GM21526 (cell line): ENCODE results near the gene TP73.
A peak's percentile ranks its signal among the peaks of the same experiment; 100 is the strongest.

Experiments
- ATAC-seq: cut with Tn5 transposase; IDR thresholded peaks from one replicate; pipeline ENCODE4 v1.9.1; 2021; ENCODE audit warnings: moderate library complexity; ENCODE audit not compliant: unreplicated experiment, low FRiP score

Gene TP73

GRCh38 chr1:3633344-3634058 lies 18.8 kb upstream of the TP73 start:
- ATAC-seq = no peak

- ATAC-seq = no peak
Measured at GRCh38 chr1:3634059-3634800, 18.1 kb upstream of the TP73 start.

DNA sequence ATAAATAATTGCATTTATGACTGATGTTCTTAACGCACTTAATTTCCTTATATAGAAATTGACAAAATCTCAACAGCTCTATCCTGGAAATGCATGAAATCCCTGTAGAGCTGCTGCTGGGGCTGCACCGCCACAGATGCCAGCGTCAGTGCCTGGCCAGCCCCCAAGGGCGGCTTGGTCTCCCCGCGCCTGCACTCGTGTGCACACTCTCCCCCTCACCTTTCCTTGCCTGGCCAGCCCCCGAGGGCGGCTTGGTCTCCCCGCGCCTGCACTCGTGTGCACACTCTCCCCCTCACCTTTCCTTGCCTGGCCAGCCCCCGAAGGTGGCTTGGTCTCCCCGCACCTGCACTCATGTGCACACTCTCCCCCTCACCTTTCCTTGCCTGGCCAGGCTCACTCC lies 16.2 kb upstream of the TP73 start:
- ATAC-seq = no peak

DNA sequence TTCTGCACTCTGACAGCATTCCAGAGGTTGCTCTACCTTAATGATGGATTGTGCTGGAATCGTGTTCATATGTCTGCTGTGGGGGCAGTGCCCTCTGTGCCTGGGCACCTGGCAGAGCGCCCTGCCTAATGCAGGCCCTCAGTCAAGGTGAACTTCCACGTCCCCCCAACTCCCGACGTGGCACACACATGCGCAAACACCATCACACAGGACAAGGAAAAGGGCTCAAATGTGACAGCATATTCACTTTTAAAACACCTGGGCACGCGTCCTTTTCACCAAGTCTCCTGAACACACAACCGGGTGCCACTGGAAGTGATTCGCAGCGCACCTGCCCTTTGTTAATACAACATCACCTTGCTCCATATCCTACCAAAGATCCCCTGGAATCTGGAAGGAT lies 15.8 kb upstream of the TP73 start:
- no peak for ATAC-seq

GRCh38 chr1:3638027-3638426 lies 14.3 kb upstream of the TP73 start:
- no peak for ATAC-seq

- no peak for ATAC-seq
Measured at GRCh38 chr1:3638676-3639075, 13.6 kb upstream of the TP73 start.

- ATAC-seq = no peak
Measured at GRCh38 chr1:3639397-3639911, 12.9 kb upstream of the TP73 start.

GRCh38 chr1:3640121-3640837 lies 12.0 kb upstream of the TP73 start:
- ATAC-seq = no peak

GRCh38 chr1:3641046-3641760 lies 11.1 kb upstream of the TP73 start:
- ATAC-seq = no peak

GRCh38 chr1:3641816-3642215 lies 10.5 kb upstream of the TP73 start:
- no peak for ATAC-seq

DNA sequence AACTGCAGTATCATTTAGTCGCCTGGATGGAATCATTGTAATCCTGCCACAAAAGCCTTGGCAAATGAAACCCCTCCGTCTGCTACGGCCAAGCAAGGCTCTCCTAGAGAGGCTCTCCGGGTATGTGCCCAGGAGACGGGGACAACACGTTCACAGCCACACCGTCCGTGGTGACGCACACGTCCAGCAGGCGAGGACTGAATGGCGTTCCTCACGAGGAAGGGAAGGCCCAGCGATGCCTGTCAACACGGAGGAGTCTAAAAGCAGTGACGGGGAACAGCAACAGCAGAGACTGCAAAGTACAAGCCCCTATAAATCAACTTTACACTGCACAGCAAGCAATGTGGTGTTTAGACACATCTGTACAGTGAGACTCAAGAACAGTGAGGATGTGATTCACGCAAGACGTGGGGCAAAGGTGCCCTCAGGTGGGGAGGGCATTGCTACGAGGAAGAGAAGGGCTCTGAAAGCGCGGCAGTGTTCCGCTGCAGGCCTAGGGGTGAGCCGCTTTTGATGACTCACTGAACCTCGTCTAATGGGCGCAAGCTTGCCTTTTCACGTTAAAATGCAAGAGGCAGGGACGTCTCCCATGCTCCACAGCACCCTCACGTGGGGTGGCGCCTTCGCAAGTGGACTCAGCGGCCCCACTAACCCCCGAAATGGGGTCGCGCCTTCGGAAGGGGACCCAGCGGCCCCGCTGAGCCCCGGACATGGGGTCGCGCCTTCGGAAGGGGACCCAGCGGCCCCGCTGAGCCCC lies 9.2 kb upstream of the TP73 start:
- ATAC-seq = no peak

GRCh38 chr1:3644273-3644672 lies 8.0 kb upstream of the TP73 start:
- ATAC-seq = no peak

DNA sequence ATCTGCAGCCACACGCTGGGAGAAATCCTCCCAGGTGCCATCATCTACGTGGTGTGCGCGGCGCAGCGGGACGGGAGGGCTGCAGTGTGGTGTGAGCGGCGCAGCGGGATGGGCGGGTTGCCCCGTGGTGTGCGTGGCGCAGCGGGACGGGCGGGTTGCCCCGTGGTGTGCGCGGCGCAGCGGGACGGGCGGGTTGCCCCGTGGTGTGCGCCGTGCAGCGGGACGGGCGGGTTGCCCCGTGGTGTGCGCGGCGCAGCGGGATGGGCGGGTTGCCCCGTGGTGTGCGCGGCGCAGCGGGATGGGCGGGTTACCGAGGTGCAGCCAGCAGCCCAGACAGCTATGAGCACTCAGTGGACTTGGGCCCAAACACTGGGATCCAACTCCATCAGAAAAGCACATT lies 7.1 kb upstream of the TP73 start:
- ATAC-seq = no peak

DNA sequence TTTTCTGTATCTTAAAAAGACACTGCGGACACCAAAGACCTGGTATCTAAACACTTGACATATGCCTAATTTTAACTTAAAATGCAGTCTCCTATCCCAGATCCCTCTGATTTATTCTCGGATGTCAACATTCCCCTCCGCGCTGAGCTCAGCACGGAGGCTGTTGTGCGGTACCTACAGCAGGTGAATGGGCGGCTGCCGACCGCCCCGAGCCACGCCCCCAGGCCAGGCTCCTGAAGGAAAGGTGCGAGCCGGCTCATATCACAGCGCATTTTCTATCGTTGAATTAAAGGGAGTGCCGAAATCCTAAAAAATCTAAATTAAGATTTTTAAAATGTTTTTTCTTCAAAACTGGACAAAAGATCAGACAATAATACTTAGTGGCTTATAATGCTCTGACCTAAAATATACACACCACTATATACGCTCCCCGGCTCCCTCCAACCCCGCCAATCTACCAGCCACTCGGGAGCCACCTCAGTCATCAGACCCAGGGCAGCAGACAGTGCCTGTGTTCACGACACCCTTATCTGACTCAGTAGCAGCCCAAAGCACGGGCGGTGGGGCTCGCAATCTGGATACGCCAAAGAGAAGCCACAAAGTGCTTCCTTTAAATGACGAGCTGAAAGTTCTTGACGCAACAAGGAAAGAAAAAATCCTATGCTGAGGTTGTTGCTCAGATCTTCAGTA lies 6.5 kb upstream of the TP73 start:
- no peak for ATAC-seq

GRCh38 chr1:3646596-3646995 lies 5.7 kb upstream of the TP73 start:
- ATAC-seq = no peak

- peak; percentile 74 for ATAC-seq
Measured at GRCh38 chr1:3649342-3650247, 2.7 kb upstream of the TP73 start, which contains the start of gene WRAP73. Gene WRAP73, minus strand, starts transcription at chr1:3650103. Its CDS starts 104 bp downstream, at chr1:3649999.

GRCh38 chr1:3650248-3651025 lies 1.9 kb upstream of the TP73 start:
- ATAC-seq = no peak
